ENCODE data around the gene VAMP7.
"Not testable (repeated sequence)": the region's sequence is repeated elsewhere in the genome, so short reads cannot be mapped to it uniquely, and the experiment has no call there.

Gene VAMP7

DNA sequence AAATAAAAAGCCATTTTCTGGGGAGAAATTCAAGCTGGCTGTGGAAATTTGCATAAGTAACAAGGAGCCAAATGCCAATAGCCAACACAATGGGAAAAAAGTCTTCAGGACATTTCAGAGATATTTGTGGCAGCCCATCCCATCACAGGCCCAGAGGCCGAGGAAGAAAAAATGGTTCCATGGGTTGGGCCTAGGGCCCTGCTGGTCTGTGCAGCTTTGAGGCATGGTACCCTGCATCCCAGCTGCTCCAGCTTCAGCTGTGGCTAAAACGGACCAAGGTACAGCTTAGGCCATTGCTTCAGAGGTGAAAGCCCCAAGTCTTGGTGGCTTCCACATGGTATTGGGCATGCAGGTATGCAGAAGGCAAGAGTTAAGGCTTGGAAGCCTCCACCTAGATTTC lies 102.2 kb downstream of the VAMP7 start:
- DNase-seq (ENCODE audit: insufficient read length, low spot score), result no peak
- no peak for FAIRE-seq
- TF ChIP-seq POLR2A (IDR thresholded peaks at IDR 0.05; ENCODE audit: low read depth, low read length) (no peak), SPI1 (IDR thresholded peaks at IDR 0.05; ENCODE audit: low read depth, low read length) (no peak), POLR2AphosphoS5 (IDR thresholded peaks at IDR 0.05; ENCODE audit: low read depth, low read length) (no peak), PAX5 (IDR thresholded peaks at IDR 0.05; ENCODE audit: insufficient read depth, low read length, severe bottlenecking) (no peak)

DNA sequence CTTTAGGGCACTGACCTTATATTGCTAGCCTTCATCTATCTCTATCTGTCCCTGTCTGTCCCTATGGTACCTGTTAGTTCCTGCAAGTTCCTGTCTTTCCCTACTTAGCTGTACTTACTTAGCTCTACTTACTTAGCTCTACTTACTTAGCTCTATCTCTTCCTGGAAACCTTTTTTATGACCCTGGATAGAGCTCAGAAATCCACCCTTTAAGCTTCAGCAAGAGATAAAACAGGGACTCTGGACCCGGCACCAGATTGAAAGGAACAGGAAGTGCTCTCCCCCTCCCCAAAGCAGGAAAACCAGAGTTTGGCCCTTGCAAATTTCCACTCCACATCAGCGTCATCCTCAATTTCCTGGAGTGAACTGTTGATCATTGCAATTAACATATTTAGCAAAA lies 104.1 kb downstream of the VAMP7 start:
- FAIRE-seq (no peak), DNase-seq (ENCODE audit: insufficient read length, low spot score) (no peak)
- TF ChIP-seq POU2F2 (IDR thresholded peaks at IDR 0.05; ENCODE audit: low read depth, low read length) (no peak), SPI1 (IDR thresholded peaks at IDR 0.05; ENCODE audit: low read depth, low read length) (no peak), TAF1 (IDR thresholded peaks at IDR 0.05; ENCODE audit: low read depth, low read length) (no peak), POLR2A (IDR thresholded peaks at IDR 0.05; ENCODE audit: low read depth, low read length) (no peak), PAX5 (IDR thresholded peaks at IDR 0.05; ENCODE audit: insufficient read depth, low read length, severe bottlenecking) (no peak), POLR2AphosphoS5 (IDR thresholded peaks at IDR 0.05; ENCODE audit: low read depth, low read length) (no peak)

DNA sequence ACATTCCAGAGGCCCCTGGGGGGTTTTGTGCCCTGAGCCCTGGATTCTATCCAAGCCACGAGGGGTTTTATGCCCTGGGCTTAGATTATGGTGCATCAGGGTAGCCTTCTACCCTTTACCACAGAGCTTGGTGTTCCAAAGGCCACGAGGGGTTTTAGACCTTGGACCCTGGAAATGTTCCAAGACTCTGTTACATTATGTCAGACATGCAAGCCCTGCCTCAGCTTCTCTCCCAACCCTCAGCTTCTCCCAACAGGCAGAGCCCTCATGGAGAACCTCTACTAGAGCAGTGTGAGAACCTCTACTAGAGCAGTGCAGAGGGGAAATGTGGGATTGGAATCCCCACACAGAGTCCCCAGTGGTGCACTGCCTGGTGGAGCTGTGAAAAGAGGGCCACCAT lies 105.8 kb downstream of the VAMP7 start:
- DNase-seq (ENCODE audit: insufficient read length, low spot score); FAIRE-seq: not testable (repeated sequence)

DNA sequence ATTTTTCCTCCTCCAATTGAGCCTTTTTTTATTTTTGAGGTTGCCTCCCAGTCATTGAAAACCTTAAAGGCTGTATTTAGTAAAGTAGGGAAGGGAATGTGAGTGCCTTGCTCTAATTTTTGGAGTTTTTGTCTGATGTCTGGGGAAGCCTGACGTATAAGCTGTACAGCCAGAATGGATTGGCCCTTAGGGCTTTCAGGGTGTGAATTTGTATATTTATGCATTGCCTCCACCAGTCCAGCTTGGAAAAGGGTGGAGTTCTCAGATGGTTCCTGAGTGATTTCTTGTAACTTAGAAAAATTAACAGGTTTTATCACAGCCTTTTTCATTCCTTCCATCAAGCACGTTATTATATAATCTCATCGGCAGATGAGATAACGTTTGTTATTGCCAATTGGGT lies 107.7 kb downstream of the VAMP7 start:
- FAIRE-seq (no peak), DNase-seq (ENCODE audit: insufficient read length, low spot score) (no peak)
- TF ChIP-seq PAX5 (IDR thresholded peaks at IDR 0.05; ENCODE audit: insufficient read depth, low read length, severe bottlenecking) (no peak), SPI1 (IDR thresholded peaks at IDR 0.05; ENCODE audit: low read depth, low read length) (no peak), POLR2A (IDR thresholded peaks at IDR 0.05; ENCODE audit: low read depth, low read length) (no peak), POU2F2 (IDR thresholded peaks at IDR 0.05; ENCODE audit: low read depth, low read length) (no peak), POLR2AphosphoS5 (IDR thresholded peaks at IDR 0.05; ENCODE audit: low read depth, low read length) (no peak), TAF1 (IDR thresholded peaks at IDR 0.05; ENCODE audit: low read depth, low read length) (no peak)
